ENCODE measurements around the gene RDH13.
"Not testable (repeated sequence)": the region's sequence is repeated elsewhere in the genome, so short reads cannot be mapped to it uniquely, and the experiment has no call there.

Gene RDH13

GRCh38 chr19:55015126-55015525 is 47.8 kb downstream of the RDH13 start:
- no peak for DNase-seq (ENCODE audit: low read depth in 2 of 2)

DNA sequence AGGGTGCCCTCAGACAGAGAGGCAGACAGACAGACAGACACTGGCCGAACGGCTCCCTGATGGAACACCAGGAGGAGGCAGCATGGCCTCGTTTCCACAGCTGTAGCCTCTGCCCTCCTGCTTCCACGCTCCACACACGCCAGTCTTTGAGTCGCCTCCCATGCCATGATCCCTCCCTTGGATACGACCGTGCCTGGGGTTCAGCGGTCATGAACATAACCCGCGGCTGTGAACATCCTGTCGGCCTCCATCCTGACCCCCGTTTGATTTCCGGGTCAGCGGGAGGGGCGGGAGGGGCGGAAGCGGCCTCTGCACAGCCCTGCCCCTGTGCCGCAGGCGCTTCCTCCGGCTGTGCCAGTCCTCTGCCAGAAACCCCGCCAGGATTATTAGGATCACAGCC is 48.2 kb downstream of the RDH13 start:
- DNase-seq (ENCODE audit: low read depth in 2 of 2): no peak

DNA sequence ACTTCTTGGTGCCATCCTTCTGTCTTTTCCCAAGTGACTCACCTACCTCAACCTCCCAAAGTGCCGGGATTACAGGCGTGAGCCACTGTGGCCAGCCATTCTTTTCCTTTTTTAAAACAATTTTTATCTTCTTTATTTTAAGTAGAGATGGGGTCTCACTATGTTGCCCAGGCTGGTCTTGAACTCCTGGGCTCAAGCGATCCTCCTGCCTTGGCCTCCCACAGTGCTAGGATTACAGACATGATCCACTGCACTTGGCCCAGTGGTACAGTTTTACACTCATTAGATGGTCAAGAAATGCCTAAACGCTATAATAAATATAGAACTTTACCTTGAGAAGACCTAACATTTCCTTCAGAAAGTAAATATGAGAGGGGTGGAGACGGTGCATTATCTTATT is 49.4 kb downstream of the RDH13 start:
- DNase-seq (ENCODE audit: low read depth in 2 of 2): no peak

DNA sequence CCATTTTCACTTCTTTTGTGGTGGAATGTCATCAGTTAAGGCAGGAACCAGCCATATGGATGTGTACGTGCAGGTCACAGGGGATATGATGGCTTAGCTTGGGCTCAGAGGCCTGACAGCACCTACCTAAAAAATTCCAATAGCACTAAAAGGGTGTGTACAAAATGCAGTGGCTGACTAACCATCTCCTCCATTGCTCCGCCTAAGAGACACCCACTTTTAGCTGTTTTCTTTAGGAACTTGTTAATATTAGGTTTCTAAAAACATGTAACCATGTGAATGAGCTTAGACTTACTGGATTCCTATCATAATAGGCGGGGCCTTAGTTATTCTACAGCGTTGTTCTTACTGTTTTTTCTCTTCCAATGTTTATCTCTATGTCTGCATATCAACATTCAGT is 50.6 kb downstream of the RDH13 start:
- no peak for DNase-seq (ENCODE audit: low read depth in 2 of 2)

GRCh38 chr19:55010561-55010960 is 52.4 kb downstream of the RDH13 start:
- DNase-seq (ENCODE audit: low read depth in 2 of 2): not testable (repeated sequence)

GRCh38 chr19:55008781-55009180 is 54.2 kb downstream of the RDH13 start:
- not testable (repeated sequence) for DNase-seq (ENCODE audit: low read depth in 2 of 2)

- DNase-seq (ENCODE audit: low read depth in 2 of 2): not testable (repeated sequence)
Observed at GRCh38 chr19:55008189-55008588, 54.8 kb downstream of the RDH13 start.

- not testable (repeated sequence) for DNase-seq (ENCODE audit: low read depth in 2 of 2)
Observed at GRCh38 chr19:55007537-55007936, 55.4 kb downstream of the RDH13 start.

DNA sequence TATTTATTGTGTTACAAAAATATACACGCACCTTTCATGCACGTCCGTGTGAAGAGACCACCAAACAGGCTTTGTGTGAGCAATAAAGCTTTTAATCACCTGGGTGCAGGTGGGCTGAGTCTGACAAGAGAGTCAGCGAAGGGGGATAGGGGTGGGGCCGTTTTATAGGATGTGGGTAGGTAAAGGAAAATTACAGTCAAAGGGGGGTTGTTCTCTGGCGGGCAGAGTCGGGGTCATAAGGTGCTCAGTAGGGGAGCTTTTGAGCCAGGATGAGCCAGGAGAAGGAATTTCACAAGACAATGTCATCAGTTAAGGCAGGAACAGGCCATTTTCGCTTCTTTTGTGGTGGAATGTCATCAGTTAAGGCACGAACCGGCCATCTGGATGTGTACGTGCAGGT is 56.2 kb downstream of the RDH13 start:
- DNase-seq (ENCODE audit: low read depth in 2 of 2): not testable (repeated sequence)

DNA sequence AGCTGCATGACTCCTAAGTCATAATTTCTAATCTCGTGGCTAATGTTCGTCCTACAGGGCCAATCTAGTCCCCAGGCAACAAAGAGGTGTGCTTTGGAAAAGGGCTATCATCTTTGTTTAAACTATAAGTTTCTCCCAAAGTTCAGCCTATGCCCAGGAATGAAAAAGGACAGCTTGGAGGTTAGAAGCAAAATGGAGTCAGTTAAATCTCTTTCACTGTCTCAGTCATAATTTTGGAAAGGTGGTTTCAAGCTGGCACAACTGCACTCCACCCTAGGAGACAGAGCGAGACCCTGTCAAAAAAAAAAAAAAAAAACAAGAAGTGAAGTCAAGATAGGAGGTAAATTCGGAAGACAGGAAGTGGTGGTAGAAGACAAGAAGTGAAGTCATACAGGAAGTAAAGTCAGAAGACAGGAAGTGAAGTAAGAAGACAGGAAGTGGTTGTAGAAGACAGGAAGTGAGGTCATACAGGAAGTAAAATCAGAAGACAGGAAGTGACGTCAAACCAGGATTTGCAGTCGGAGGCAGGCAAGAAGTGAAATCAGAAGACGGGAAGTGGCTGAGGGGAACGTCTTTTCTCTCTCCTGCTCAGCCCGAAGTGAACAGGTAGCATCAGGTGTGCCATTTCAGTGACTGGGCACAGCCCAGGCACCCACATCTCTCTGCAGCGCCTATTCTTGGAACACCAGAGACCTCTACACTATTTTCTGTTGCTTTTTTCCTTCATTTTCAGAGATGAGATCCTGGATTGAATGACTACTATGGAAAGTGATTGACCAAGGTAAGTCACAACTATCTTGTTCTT is 57.1 kb downstream of the RDH13 start:
- peak; percentile 11 to 13 for DNase-seq (ENCODE audit: low read depth in 2 of 2)

DNA sequence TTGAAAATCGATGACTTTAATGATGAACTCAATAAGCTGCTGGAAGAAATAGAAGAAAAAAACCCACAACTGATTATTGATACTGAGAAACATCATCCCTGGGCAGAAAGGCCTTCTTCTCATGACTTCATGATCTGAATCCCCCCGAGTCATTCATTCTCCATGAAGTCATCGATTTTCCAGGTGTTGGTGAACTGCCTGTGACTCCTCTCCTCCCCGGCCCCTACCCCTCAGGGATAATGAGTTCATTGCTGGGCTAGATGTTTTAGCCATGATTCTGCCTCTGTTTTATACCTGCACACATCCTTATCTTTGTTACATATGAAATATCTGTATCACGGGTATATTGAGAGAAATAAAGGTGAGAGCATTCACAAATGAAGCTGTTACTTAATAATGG is 62.2 kb downstream of the RDH13 start:
- DNase-seq (ENCODE audit: low read depth in 2 of 2): no peak

DNA sequence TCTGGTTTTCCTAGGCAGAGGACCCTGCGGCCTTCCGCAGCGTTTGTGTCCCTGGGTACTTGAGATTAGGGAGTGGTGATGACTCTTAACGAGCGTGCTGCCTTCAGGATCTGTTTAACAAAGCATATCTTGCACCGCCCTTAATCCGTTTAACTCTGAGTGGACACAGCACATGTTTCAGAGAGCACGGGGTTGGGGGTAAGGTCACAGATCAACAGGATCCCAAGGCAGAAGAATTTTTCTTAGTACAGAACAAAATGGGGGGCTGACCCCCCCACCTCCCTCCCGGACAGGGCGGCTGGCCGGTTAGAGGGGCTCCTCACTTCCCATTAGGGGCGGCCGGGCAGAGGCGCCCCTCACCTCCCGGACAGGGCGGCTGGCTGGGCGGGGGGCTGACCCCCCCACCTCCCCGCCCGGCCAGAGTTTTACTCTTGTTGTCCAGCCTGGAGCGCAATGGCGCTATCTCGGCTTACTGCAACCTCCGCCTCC is 64.2 kb downstream of the RDH13 start:
- not testable (repeated sequence) for DNase-seq (ENCODE audit: low read depth in 2 of 2)

GRCh38 chr19:54995561-54995960 is 67.4 kb downstream of the RDH13 start:
- no peak for DNase-seq (ENCODE audit: low read depth in 2 of 2)
